Neural progenitor cell (in vitro differentiated cells): ENCODE results near the gene SPSB1. TPM values are rescaled to one million over a fixed set of nuclear protein-coding genes. Genes with fewer than 3 reads are reported as not detected.

ENCODE experiments used
- DNase-seq: peaks from one replicate; pipeline ENCODE4 v3.0.0-alpha.2; 2016; ENCODE audit warnings: low spot score
- H2AFZ ChIP-seq: fragments of 200-600 bp; sonication (generic); replicated peaks from 2 replicates; pipeline ENCODE4 v1.6.1; 2016; ENCODE audit warnings: antibody characterized with exemption
- H3F3A ChIP-seq: fragments of 200-600 bp; sonication (generic); 2 replicates; pipeline ENCODE4 v1.6.1; 2016; ENCODE audit warnings: antibody characterized with exemption, low read depth
- H3K27ac ChIP-seq: fragments of 200-600 bp; sonication (generic); 2 replicates; pipeline ENCODE4 v1.5.1; 2016; ENCODE audit warnings: mild to moderate bottlenecking
- H3K27me3 ChIP-seq: fragments of 200-600 bp; sonication (generic); 2 replicates; pipeline ENCODE4 v1.6.1; 2016; ENCODE audit warnings: mild to moderate bottlenecking, moderate library complexity
- H3K36me3 ChIP-seq: fragments of 200-600 bp; sonication (generic); 2 replicates; pipeline ENCODE4 v1.5.1; 2016
- H3K4me1 ChIP-seq: fragments of 200-600 bp; sonication (generic); 2 replicates; pipeline ENCODE4 v1.6.1; 2016; ENCODE audit warnings: mixed run types
- H3K4me2 ChIP-seq: fragments of 200-600 bp; sonication (generic); 2 replicates; pipeline ENCODE4 v1.6.1; 2016
- H3K4me3 ChIP-seq: fragments of 200-600 bp; sonication (generic); 2 replicates; pipeline ENCODE4 v1.5.1; 2016
- H3K79me2 ChIP-seq: fragments of 200-600 bp; sonication (generic); 2 replicates; pipeline ENCODE4 v1.6.1; 2016; ENCODE audit warnings: low read depth
- H3K9ac ChIP-seq: fragments of 200-600 bp; sonication (generic); 2 replicates; pipeline ENCODE4 v1.6.1; 2016
- H3K9me3 ChIP-seq: fragments of 200-600 bp; sonication (generic); 2 replicates; pipeline ENCODE4 v1.5.1; 2016; ENCODE audit warnings: low read depth
- H4K20me1 ChIP-seq: fragments of 200-600 bp; sonication (generic); 2 replicates; pipeline ENCODE4 v1.6.1; 2016; ENCODE audit warnings: low read depth
- H3K27ac Mint-ChIP-seq: 3 replicates; pipeline ENCODE4 v1.8.0; 2021; ENCODE audit warnings: mixed read lengths
- H3K27me3 Mint-ChIP-seq: 2 replicates; pipeline ENCODE4 v1.8.0; 2022; ENCODE audit warnings: low read depth, mild to moderate bottlenecking, inconsistent platforms, moderate library complexity, mixed read lengths; ENCODE audit not compliant: insufficient read depth
- H3K36me3 Mint-ChIP-seq: 3 replicates; pipeline ENCODE4 v1.8.0; 2021; ENCODE audit warnings: mixed read lengths
- H3K4me1 Mint-ChIP-seq: 3 replicates; pipeline ENCODE4 v1.8.0; 2021; ENCODE audit warnings: mixed read lengths
- H3K4me3 Mint-ChIP-seq: 3 replicates; pipeline ENCODE4 v1.8.0; 2021; ENCODE audit warnings: mild to moderate bottlenecking, moderate library complexity, mixed read lengths
- H3K9me3 Mint-ChIP-seq: 3 replicates; pipeline ENCODE4 v1.8.0; 2020; ENCODE audit warnings: mixed read lengths
- EZH2 ChIP-seq: fragments of 200-600 bp; sonication (generic); IDR thresholded peaks from 2 replicates; pipeline ENCODE4 v1.6.1; 2017; ENCODE audit warnings: antibody characterized with exemption, mild to moderate bottlenecking, moderate library complexity
- EZH2phosphoT487 ChIP-seq: fragments of 200-600 bp; sonication (generic); IDR thresholded peaks from 2 replicates; pipeline ENCODE4 v1.6.1; 2017; ENCODE audit warnings: antibody characterized with exemption
- total RNA-seq: library from RNA; depleted of rRNA; stranded (reverse); fragments of >200 nt; gene quantifications from 2 replicates; pipeline ENCODE4 v1.2.3, GENCODE V29; 2015; ENCODE audit warnings: low replicate concordance
- TF ChIP-seq, protein P1 (sequence below): fragments of 200-600 bp; sonication (generic); IDR thresholded peaks from 2 replicates; pipeline ENCODE4 v1.5.1; 2017; ENCODE audit warnings: antibody characterized with exemption, mild to moderate bottlenecking

SPSB1 gene
- total RNA-seq, 1 donor from 2014 or later, result 2.8 TPM

DNA sequence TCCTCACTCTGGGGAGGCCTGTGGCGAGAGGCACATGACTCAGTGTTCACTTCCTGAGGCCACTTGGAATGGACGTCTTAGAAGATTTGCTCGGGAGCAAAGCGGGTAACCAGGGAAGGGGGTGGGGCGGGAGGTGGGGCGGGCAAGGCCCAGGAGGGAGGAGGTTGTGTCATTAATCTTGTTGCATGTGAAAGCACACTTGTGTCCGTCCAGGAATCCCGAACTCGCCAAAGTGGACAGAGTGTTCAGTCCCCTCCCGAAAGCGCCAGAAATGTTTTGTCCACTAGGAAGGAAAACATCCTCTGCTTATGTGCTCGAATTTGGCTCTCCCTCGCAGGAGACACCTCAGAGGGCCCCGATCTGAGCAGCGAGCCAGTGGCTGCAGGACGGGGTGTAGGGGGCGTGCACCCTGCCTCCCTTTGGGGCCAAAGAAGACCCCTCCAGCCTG lies 84.2 kb downstream of the SPSB1 start:
- H3K9me3 Mint-ChIP-seq, result no peaks in the 10 kb centered on the region
- H3K4me3 Mint-ChIP-seq, result no peak overlapping the region
- no peak overlapping the region for H3K9ac ChIP-seq
- H3K27ac Mint-ChIP-seq, result no peak overlapping the region
- no peaks in the 10 kb centered on the region for H3K36me3 Mint-ChIP-seq
- no peak for DNase-seq
- peaks cover 31% of the 10 kb centered on the region for H3K4me1 Mint-ChIP-seq
- TF ChIP-seq EZH2, result no peak
- TF ChIP-seq, protein P1, sequence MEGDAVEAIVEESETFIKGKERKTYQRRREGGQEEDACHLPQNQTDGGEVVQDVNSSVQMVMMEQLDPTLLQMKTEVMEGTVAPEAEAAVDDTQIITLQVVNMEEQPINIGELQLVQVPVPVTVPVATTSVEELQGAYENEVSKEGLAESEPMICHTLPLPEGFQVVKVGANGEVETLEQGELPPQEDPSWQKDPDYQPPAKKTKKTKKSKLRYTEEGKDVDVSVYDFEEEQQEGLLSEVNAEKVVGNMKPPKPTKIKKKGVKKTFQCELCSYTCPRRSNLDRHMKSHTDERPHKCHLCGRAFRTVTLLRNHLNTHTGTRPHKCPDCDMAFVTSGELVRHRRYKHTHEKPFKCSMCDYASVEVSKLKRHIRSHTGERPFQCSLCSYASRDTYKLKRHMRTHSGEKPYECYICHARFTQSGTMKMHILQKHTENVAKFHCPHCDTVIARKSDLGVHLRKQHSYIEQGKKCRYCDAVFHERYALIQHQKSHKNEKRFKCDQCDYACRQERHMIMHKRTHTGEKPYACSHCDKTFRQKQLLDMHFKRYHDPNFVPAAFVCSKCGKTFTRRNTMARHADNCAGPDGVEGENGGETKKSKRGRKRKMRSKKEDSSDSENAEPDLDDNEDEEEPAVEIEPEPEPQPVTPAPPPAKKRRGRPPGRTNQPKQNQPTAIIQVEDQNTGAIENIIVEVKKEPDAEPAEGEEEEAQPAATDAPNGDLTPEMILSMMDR, result no peak
- no peak for TF ChIP-seq EZH2phosphoT487
- H3K9me3 ChIP-seq, result no peaks in the 10 kb centered on the region
- H3K4me2 ChIP-seq, result no peak overlapping the region
- no peak overlapping the region for H3K4me3 ChIP-seq
- no peak overlapping the region for H2AFZ ChIP-seq
- peaks cover 7% of the 10 kb centered on the region for H3K27me3 Mint-ChIP-seq
- peaks cover 6% of the 10 kb centered on the region for H3K4me1 ChIP-seq
- H3K36me3 ChIP-seq, result no peaks in the 10 kb centered on the region
- no peaks in the 10 kb centered on the region for H3K79me2 ChIP-seq
- H3K27me3 ChIP-seq, result no peaks in the 10 kb centered on the region
- no peak overlapping the region for H3K27ac ChIP-seq
- no peaks in the 10 kb centered on the region for H4K20me1 ChIP-seq
- H3F3A ChIP-seq, result no peaks in the 10 kb centered on the region

DNA sequence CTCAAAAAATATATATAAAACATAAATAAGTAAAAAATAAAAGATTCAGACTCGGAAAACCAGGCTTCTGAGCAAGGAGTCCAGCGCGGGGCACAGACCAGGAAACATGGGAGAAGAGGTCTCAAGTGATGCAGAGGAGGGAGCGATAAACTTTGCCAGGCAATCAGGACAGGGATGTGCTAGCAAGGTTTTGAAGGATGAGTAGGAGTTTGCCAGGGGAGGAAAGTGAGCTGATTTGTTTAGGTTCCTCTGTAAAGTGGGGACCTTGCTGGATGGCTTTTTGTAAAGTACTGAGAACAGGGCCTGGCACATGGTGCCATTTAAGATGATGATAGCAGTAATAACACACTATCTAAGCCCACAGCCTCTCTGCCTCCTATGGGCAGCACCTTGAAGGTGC lies 86.1 kb downstream of the SPSB1 start:
- Histone ChIP-seq H2AFZ (no peak overlapping the region), H3K9ac (no peak overlapping the region), H3F3A (no peaks in the 10 kb centered on the region), H4K20me1 (no peaks in the 10 kb centered on the region), H3K36me3 (no peaks in the 10 kb centered on the region), H3K79me2 (no peaks in the 10 kb centered on the region), H3K9me3 (no peaks in the 10 kb centered on the region), H3K4me1 (peaks cover under 1% of the 10 kb centered on the region), H3K27me3 (no peaks in the 10 kb centered on the region), H3K4me2 (no peak overlapping the region), H3K4me3 (no peak overlapping the region), H3K27ac (no peak overlapping the region)
- no peak for DNase-seq
- Mint-ChIP-seq H3K9me3 (no peaks in the 10 kb centered on the region), H3K36me3 (no peaks in the 10 kb centered on the region), H3K4me3 (no peak overlapping the region), H3K27me3 (peaks cover 9% of the 10 kb centered on the region), H3K27ac (no peak overlapping the region), H3K4me1 (peaks cover 19% of the 10 kb centered on the region)
- TF ChIP-seq EZH2phosphoT487 (no peak), EZH2 (no peak)
- TF ChIP-seq, protein P1, result no peak

DNA sequence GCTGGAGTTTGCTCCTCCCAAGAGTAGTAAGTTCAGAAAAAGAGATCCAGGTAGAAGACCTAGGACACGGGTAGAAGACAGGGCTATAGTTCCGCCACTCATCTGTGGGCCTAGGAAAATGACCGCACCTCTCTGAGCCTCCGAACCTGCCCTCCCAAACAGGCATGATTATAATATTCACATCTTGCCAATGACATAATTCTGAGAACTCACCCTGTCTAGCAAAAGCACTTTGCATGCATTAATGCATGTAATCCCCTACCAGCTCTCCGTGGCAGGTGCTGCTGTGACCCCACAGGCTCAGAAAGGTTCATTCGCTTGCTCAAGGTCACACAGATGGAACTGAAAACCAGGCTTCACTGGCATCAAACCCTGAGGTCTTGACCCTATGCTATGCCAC lies 88.0 kb downstream of the SPSB1 start:
- Histone ChIP-seq H3F3A (no peaks in the 10 kb centered on the region), H3K27me3 (no peaks in the 10 kb centered on the region), H3K79me2 (no peaks in the 10 kb centered on the region), H3K4me2 (no peak overlapping the region), H4K20me1 (no peaks in the 10 kb centered on the region), H3K27ac (no peak overlapping the region), H3K4me3 (no peak overlapping the region), H3K4me1 (no peaks in the 10 kb centered on the region), H2AFZ (no peak overlapping the region), H3K9ac (no peak overlapping the region), H3K36me3 (no peaks in the 10 kb centered on the region), H3K9me3 (no peaks in the 10 kb centered on the region)
- Mint-ChIP-seq H3K4me1 (peaks cover 5% of the 10 kb centered on the region), H3K9me3 (no peaks in the 10 kb centered on the region), H3K27ac (no peak overlapping the region), H3K4me3 (no peak overlapping the region), H3K27me3 (peaks cover 9% of the 10 kb centered on the region), H3K36me3 (no peaks in the 10 kb centered on the region)
- no peak for TF ChIP-seq EZH2phosphoT487
- TF ChIP-seq, protein P1, result no peak
- no peak for TF ChIP-seq EZH2
- no peak for DNase-seq
